ENCODE results near the gene DIP2C.
"Not testable (repeated sequence)": the region's sequence is repeated elsewhere in the genome, so short reads cannot be mapped to it uniquely, and the experiment has no call there.

GRCh38 chr10:368107-368506, 321.4 kb downstream of the DIP2C start:
- TF ChIP-seq CTCF (IDR thresholded peaks at IDR 0.05); MAX (IDR thresholded peaks at IDR 0.05; ENCODE audit: low read depth); RAD21 (IDR thresholded peaks at IDR 0.05; ENCODE audit: low read length); RFX5 (IDR thresholded peaks at IDR 0.05; ENCODE audit: low read length): not testable (repeated sequence)
